Colonic mucosa (tissue), 4 donors: ENCODE data around the gene NUDT13. TPM values are rescaled to one million over a fixed set of nuclear protein-coding genes. Genes with fewer than 3 reads are reported as not detected.
"Not testable (repeated sequence)": the region's sequence is repeated elsewhere in the genome, so short reads cannot be mapped to it uniquely, and the experiment has no call there.

Source experiments
- DNase-seq: peaks from one replicate; pipeline ENCODE4 v3.0.0-alpha.2; 2020
- H3K27ac ChIP-seq: fragments of 200-600 bp; one replicate; pipeline ENCODE4 v1.8.0; 2021
- H3K27me3 ChIP-seq: fragments of 200-600 bp; one replicate; pipeline ENCODE4 v1.8.0; 2021
- H3K36me3 ChIP-seq: fragments of 200-600 bp; one replicate; pipeline ENCODE4 v1.8.0; 2021
- H3K4me1 ChIP-seq: fragments of 200-600 bp; one replicate; pipeline ENCODE4 v1.8.0; 2021; ENCODE audit warnings: mild to moderate bottlenecking
- H3K4me3 ChIP-seq: fragments of 200-600 bp; one replicate; pipeline ENCODE4 v1.8.0; 2021
- H3K9ac ChIP-seq, 2 donors: one replicate each; pipeline ENCODE4 v1.7.0; 2013; ENCODE audit warnings: control low read depth in 2 of 2, low read depth in 2 of 2, low read length in 2 of 2
- H3K9me3 ChIP-seq: fragments of 200-600 bp; one replicate; pipeline ENCODE4 v1.8.0; 2021
- intact Hi-C: fragments of 100-400 bp; cut with DNase I; formaldehyde crosslinking; loops from one replicate; pipeline ENCODE4 v1.14.1; 2022
- total RNA-seq, 2 donors: library from RNA; stranded (reverse); fragmentation: NEBNext Ultra II Directional in 1 of 2; extraction: Animal tissue kit (Norgen Biotek cat#: 25700) in 1 of 2; gene quantifications; one replicate each; pipeline ENCODE4 v1.2.1, GENCODE V29; 2021
- TF ChIP-seq, protein P1 (sequence below): fragments of 200-600 bp; IDR thresholded peaks from one replicate; pipeline ENCODE4 v1.8.0; 2022; ENCODE audit warnings: antibody characterized with exemption, mild to moderate bottlenecking
- donor health status: healthy.
- donor health status: DM: no; HTN: no; CAD: no.
- donor health status: DM: no; HTN: no; CAD: no.

Gene NUDT13
- total RNA-seq, 2 donors from 2014 or later: 1.8 to 1.9 TPM

DNA sequence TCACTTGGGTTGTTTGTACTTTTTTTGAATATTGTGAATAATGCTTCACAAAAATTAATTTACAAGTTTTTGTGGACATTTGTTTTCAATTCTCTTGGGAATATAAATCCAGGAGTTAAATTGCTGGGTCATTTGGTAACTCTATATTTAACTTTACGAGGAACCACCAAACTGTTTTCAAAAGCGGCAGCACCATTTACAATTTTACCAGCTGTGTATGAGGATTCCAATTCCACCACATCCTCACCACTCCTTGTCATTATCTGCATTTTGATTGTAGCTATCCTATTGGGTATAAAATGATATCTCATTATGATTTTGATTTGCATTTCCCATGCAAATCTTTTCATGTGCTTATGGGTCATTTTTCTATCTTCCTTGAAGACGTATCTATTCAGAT lies 4.0 kb upstream of the NUDT13 start:
- Histone ChIP-seq H3K36me3 (no peaks in the 10 kb centered on the region), H3K27me3 (no peaks in the 10 kb centered on the region), H3K9ac (no peak overlapping the region), H3K4me3 (no peak overlapping the region), H3K9me3 (no peaks in the 10 kb centered on the region), H3K4me1 (no peaks in the 10 kb centered on the region), H3K27ac (no peak overlapping the region)
- intact Hi-C loops: no loop called here
- TF ChIP-seq, protein P1, sequence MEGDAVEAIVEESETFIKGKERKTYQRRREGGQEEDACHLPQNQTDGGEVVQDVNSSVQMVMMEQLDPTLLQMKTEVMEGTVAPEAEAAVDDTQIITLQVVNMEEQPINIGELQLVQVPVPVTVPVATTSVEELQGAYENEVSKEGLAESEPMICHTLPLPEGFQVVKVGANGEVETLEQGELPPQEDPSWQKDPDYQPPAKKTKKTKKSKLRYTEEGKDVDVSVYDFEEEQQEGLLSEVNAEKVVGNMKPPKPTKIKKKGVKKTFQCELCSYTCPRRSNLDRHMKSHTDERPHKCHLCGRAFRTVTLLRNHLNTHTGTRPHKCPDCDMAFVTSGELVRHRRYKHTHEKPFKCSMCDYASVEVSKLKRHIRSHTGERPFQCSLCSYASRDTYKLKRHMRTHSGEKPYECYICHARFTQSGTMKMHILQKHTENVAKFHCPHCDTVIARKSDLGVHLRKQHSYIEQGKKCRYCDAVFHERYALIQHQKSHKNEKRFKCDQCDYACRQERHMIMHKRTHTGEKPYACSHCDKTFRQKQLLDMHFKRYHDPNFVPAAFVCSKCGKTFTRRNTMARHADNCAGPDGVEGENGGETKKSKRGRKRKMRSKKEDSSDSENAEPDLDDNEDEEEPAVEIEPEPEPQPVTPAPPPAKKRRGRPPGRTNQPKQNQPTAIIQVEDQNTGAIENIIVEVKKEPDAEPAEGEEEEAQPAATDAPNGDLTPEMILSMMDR: no peak
- no peak for DNase-seq

DNA sequence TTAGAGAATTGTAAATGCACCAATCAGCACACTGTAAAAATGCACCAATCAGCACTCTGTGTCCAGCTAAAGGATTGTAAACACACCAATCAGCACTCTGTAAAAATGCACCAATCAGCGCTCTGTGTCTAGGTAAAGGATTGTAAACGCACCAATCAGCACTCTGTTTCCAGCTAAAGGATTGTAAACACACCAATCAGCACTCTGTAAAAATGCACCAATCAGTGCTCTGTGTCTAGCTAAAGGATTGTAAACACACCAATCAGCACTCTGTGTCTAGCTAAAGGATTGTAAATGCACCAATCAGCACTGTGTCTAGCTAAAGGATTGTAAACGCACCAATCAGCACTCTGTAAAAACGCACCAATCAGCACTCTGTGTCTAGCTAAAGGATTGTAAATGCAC lies 1.0 kb upstream of the NUDT13 start:
- H3K36me3 ChIP-seq, H3K27ac ChIP-seq, H3K9me3 ChIP-seq, H3K4me3 ChIP-seq, intact Hi-C loops, H3K4me1 ChIP-seq, DNase-seq, H3K9ac ChIP-seq, H3K27me3 ChIP-seq: not testable (repeated sequence)

DNA sequence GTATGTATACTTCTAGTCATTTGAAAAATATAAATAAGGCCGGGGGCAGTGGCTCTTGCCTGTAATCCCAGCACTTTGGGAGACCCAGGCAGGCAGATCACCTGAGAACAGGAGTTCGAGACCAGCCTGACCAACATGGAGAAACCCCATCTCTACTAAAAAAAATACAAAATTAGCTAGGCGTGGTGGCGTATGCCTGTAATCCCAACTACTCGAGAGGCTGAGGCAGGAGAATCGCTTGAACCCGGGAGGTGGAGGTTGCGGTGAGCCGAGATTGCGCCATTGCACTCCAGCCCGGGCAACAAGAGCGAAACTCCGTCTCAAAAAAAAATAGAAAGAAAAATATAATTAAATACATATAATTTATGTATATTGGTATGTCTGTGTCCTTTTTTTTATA lies 1.8 kb downstream of the NUDT13 start:
- H3K27me3 ChIP-seq, H3K27ac ChIP-seq, H3K4me1 ChIP-seq, H3K9me3 ChIP-seq, intact Hi-C loops, H3K9ac ChIP-seq, H3K4me3 ChIP-seq, DNase-seq, H3K36me3 ChIP-seq: not testable (repeated sequence)

DNA sequence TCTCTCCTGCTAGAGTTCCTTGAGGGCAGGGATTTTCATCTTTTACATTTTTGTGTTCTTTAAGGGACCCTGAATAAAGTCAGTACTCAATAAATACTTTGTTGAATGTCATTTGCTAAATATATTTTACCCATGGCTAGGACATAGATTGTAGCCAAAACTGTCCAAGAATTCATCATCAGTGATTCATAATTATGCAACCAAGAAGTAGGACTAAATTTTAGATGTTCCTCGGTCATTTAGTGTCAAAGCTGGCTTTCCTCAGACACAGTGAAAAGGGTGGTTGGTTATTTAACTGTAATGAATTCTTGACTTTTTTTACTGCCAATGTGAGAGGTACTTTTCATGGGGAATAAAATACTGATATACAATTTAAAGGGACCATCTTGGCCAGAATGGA lies 3.3 kb downstream of the NUDT13 start:
- H3K27me3 ChIP-seq: no peaks in the 10 kb centered on the region
- DNase-seq: no peak
- no peaks in the 10 kb centered on the region for H3K4me1 ChIP-seq
- no peak overlapping the region for H3K4me3 ChIP-seq
- no peaks in the 10 kb centered on the region for H3K36me3 ChIP-seq
- no peak overlapping the region for H3K27ac ChIP-seq
- TF ChIP-seq, protein P1: no peak
- intact Hi-C loops: no loop called here
- H3K9me3 ChIP-seq: no peaks in the 10 kb centered on the region
- H3K9ac ChIP-seq: no peak overlapping the region

DNA sequence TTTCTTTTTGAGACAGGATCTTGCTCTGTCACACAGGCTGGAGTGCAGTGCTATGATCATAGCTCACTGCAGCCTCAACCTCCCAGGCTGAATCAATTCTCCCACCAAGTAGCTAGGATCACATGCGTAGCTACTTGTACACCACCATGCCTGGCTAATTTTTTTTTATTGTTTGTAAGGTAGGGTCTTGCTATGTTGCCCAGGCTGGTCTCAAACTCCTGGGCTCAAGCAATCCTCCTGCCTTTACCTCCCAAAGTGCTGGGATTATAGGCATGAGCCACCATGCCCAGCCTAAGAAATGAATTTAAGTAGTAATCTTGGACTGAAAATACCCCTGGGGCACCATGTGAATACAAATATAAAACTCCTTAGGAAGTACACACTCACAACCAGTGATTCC lies 5.8 kb downstream of the NUDT13 start:
- no peaks in the 10 kb centered on the region for H3K4me1 ChIP-seq
- intact Hi-C loops: no loop called here
- H3K9me3 ChIP-seq: no peaks in the 10 kb centered on the region
- no peak overlapping the region for H3K9ac ChIP-seq
- H3K27me3 ChIP-seq: no peaks in the 10 kb centered on the region
- H3K4me3 ChIP-seq: no peak overlapping the region
- H3K27ac ChIP-seq: no peak overlapping the region
- no peaks in the 10 kb centered on the region for H3K36me3 ChIP-seq
- TF ChIP-seq, protein P1: no peak
- no peak for DNase-seq

DNA sequence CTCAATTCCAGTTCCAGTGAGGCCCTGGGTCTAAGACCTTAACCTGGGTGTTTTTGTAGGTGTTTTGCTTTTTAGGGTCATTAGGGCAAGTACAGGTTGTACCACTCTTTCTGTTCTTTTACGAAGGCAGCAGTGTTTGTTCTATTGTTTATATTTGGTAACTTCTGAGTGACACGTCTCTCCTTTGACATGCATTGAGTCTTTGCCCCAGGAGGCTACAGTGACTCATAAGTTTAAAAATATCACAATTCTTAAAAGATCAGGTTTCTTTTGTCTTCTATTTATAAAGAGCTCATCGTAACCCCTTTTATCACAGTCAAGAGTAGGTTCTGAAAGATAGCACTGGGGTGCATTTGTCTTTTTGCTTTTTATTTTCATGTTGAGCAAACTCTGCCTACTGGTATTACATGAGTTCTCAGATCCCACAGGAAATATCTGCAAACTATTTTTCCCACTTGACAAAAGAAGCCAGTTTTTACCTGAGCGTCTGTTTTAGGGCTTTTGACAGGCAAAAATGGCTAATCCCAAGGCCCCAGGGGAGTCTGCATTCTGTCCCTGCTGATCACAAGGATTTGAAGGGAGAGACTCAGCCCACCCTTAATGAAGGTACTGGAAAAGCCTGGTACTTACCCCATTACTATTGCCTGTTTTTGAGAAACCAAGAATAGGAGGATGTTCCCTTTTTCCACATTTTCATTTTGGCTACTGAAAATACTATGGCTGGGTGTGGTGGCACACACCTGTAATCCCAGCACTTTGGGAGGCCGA lies 7.9 kb downstream of the NUDT13 start:
- TF ChIP-seq, protein P1: no peak
- no peaks in the 10 kb centered on the region for H3K4me1 ChIP-seq
- H3K27me3 ChIP-seq: no peaks in the 10 kb centered on the region
- no peak for DNase-seq
- H3K9ac ChIP-seq: no peak overlapping the region
- H3K4me3 ChIP-seq: no peak overlapping the region
- H3K9me3 ChIP-seq: no peaks in the 10 kb centered on the region
- no peaks in the 10 kb centered on the region for H3K36me3 ChIP-seq
- intact Hi-C loops: no loop called here
- no peak overlapping the region for H3K27ac ChIP-seq
